IMR-90 (cell line): Measurements from ENCODE around the gene EIF2S2. TPM values are rescaled to one million over a fixed set of nuclear protein-coding genes. Genes with fewer than 3 reads are reported as not detected.

ENCODE experiments used
- ATAC-seq: fragments of 200-7000 bp; cut with Tn5 transposase; 2 replicates; pipeline ENCODE4 v1.9.1; 2020; ENCODE audit warnings: low read depth, mild to moderate bottlenecking, moderate library complexity
- BruUV-seq: library from RNA; stranded (reverse); fragments of 400-500 nt; replicated peaks from 2 replicates; lab custom pipeline; 2021; lab: Mats Ljungman, UMichigan
- CTCF ChIA-PET: fragments of 300-600 bp; formaldehyde crosslinking; extraction: SDS; loops from one replicate; lab custom pipeline; 2021; ENCODE audit warnings: antibody characterized with exemption; lab: Yijun Ruan, JAX
- POLR2A ChIA-PET: fragments of 300-600 bp; sonication (Branson Sonifier 250); formaldehyde crosslinking; loops from one replicate; lab custom pipeline; 2022; ENCODE audit warnings: antibody characterized with exemption; ENCODE audit not compliant: unreplicated experiment; lab: Charles Lee
- DNase-seq: peaks from one replicate; pipeline ENCODE4 v3.0.0; 2013
- H2AFZ ChIP-seq: replicated peaks from 2 replicates; pipeline ENCODE3; 2013; ENCODE audit warnings: low read length, mild to moderate bottlenecking; ENCODE audit not compliant: poor library complexity
- H2AK5ac ChIP-seq: 2 replicates; pipeline ENCODE4 v1.6.1; 2013; ENCODE audit warnings: low read depth, low read length, inconsistent platforms
- H2AK9ac ChIP-seq: replicated peaks from 2 replicates; pipeline ENCODE3; 2013; ENCODE audit warnings: mild to moderate bottlenecking, low read depth, low read length, moderate library complexity; ENCODE audit not compliant: poor library complexity
- H2BK120ac ChIP-seq: 2 replicates; pipeline ENCODE4 v1.6.1; 2013; ENCODE audit warnings: low read depth, low read length, inconsistent platforms
- H2BK15ac ChIP-seq: 3 replicates; pipeline ENCODE4 v1.6.1; 2013; ENCODE audit warnings: low read depth, low read length, inconsistent platforms
- H2BK20ac ChIP-seq: 2 replicates; pipeline ENCODE4 v1.6.1; 2013; ENCODE audit warnings: low read depth, mild to moderate bottlenecking, inconsistent platforms, low read length, moderate library complexity
- H2BK5ac ChIP-seq: 2 replicates; pipeline ENCODE4 v1.6.1; 2013; ENCODE audit warnings: mild to moderate bottlenecking, low read depth, low read length, inconsistent platforms; ENCODE audit not compliant: poor library complexity, severe bottlenecking
- H3K14ac ChIP-seq: replicated peaks from 2 replicates; pipeline ENCODE4 v1.6.1; 2013; ENCODE audit warnings: low read depth, low read length, inconsistent platforms
- H3K18ac ChIP-seq: 2 replicates; pipeline ENCODE4 v1.6.1; 2013; ENCODE audit warnings: low read depth, low read length, control low read depth
- H3K23ac ChIP-seq: 2 replicates; pipeline ENCODE4 v1.6.1; 2013; ENCODE audit warnings: low read depth, low read length, inconsistent platforms
- H3K27ac ChIP-seq: 2 replicates; pipeline ENCODE4 v1.5.1; 2013; ENCODE audit warnings: mild to moderate bottlenecking, control low read depth, low read length; ENCODE audit not compliant: insufficient read depth
- H3K27me3 ChIP-seq: 2 replicates; pipeline ENCODE4 v1.6.1; 2013; ENCODE audit warnings: low read length; ENCODE audit not compliant: control insufficient read depth, insufficient read depth
- H3K36me3 ChIP-seq: 2 replicates; pipeline ENCODE4 v1.6.1; 2013; ENCODE audit warnings: low read length, mixed read lengths; ENCODE audit not compliant: control insufficient read depth, insufficient read depth
- H3K4ac ChIP-seq: 2 replicates; pipeline ENCODE4 v1.6.1; 2013; ENCODE audit warnings: low read depth, low read length, inconsistent platforms
- H3K4me1 ChIP-seq: 2 replicates; pipeline ENCODE4 v1.6.1; 2013; ENCODE audit warnings: low read length, mixed read lengths; ENCODE audit not compliant: control insufficient read depth, insufficient read depth
- H3K4me2 ChIP-seq: 2 replicates; pipeline ENCODE4 v1.6.1; 2013; ENCODE audit warnings: low read depth, mild to moderate bottlenecking, control low read depth, low read length, moderate library complexity
- H3K4me3 ChIP-seq: 2 replicates; pipeline ENCODE4 v1.5.1; 2013; ENCODE audit warnings: low read depth, mild to moderate bottlenecking, control low read depth, low read length, moderate library complexity; ENCODE audit not compliant: insufficient read depth
- H3K56ac ChIP-seq: 2 replicates; pipeline ENCODE4 v1.6.1; 2013; ENCODE audit warnings: low read length, inconsistent platforms; ENCODE audit not compliant: insufficient read depth; ENCODE audit errors: extremely low read depth
- H3K79me1 ChIP-seq, 2 experiments: 2 replicates each; pipeline ENCODE4 v1.6.1; 2013; ENCODE audit warnings: low read length in 2 of 2, inconsistent platforms in 1 of 2, low read depth in 1 of 2
- H3K9ac ChIP-seq: 2 replicates; pipeline ENCODE4 v1.6.1; 2013; ENCODE audit warnings: low read depth, low read length, control low read depth
- H3K9me1 ChIP-seq: 2 replicates; pipeline ENCODE4 v1.6.1; 2013; ENCODE audit warnings: low read length, inconsistent platforms; ENCODE audit not compliant: insufficient read depth
- H3K9me3 ChIP-seq: 2 replicates; pipeline ENCODE4 v1.6.1; 2013; ENCODE audit warnings: low read length; ENCODE audit not compliant: control insufficient read depth, insufficient read depth
- H4K20me1 ChIP-seq: 2 replicates; pipeline ENCODE4 v1.6.1; 2013; ENCODE audit warnings: low read length, inconsistent platforms; ENCODE audit not compliant: insufficient read depth
- H4K5ac ChIP-seq: 2 replicates; pipeline ENCODE4 v1.6.1; 2013; ENCODE audit warnings: mild to moderate bottlenecking, low read depth, low read length, control low read depth
- H4K8ac ChIP-seq, 2 experiments: 2 replicates each; pipeline ENCODE4 v1.6.1; 2013; ENCODE audit warnings: low read depth in 2 of 2, low read length in 2 of 2, control low read depth in 1 of 2, inconsistent platforms in 1 of 2
- H4K91ac ChIP-seq: 2 replicates; pipeline ENCODE4 v1.6.1; 2013; ENCODE audit warnings: low read depth, low read length, inconsistent platforms; ENCODE audit not compliant: insufficient read depth
- CHD1 ChIP-seq: IDR thresholded peaks from 2 replicates; pipeline ENCODE4 v1.6.1; 2012; ENCODE audit warnings: low read depth, low read length, improper control_type of control experiment
- MXI1 ChIP-seq: IDR thresholded peaks from 2 replicates; pipeline ENCODE4 v1.6.1; 2012; ENCODE audit warnings: low read depth, mild to moderate bottlenecking, low read length, moderate library complexity, borderline replicate concordance
- POLR2A ChIP-seq: IDR thresholded peaks from 2 replicates; pipeline ENCODE4 v1.6.1; 2012; ENCODE audit warnings: mild to moderate bottlenecking, low read depth, low read length
- RCOR1 ChIP-seq: IDR thresholded peaks from 2 replicates; pipeline ENCODE4 v1.6.1; 2012; ENCODE audit warnings: mild to moderate bottlenecking, low read length, improper control_type of control experiment; ENCODE audit not compliant: insufficient replicate concordance
- RFX5 ChIP-seq: IDR thresholded peaks from 2 replicates; pipeline ENCODE4 v1.8.0; 2012; ENCODE audit warnings: low read depth, mild to moderate bottlenecking, low read length, moderate library complexity
- USF2 ChIP-seq: fragments of 150-350 bp; IDR thresholded peaks from 2 replicates; pipeline ENCODE4 v1.6.1; 2017; ENCODE audit warnings: mild to moderate bottlenecking, antibody characterized with exemption, low read length, low read depth
- WGBS, 2 experiments: methylation state at CpG; one replicate each; pipeline versions ENCODE4 v1.1.5 to v1.1.7; 2013; ENCODE audit warnings: missing lambda C conversion rate in 2 of 2; ENCODE audit not compliant: insufficient read length in 1 of 2; ENCODE audit errors: extremely low coverage in 2 of 2; 5-methylcytosine and 5-hydroxymethylcytosine counted together
- dilution Hi-C: fragments of 300-500 bp; cut with HindIII; formaldehyde crosslinking; loops from one replicate; pipeline ENCODE4 v1.14.3; 2018; ENCODE audit warnings: low sequenced_read_pairs; ENCODE audit not compliant: unreplicated experiment
- in situ Hi-C: fragments of 300-500 bp; cut with MboI; formaldehyde crosslinking; loops from 3 replicates; pipeline ENCODE4 v1.14.3; 2019; ENCODE audit warnings: low sequenced_read_pairs, inconsistent platforms, mixed read lengths
- intact Hi-C: fragments of 100-400 bp; cut with micrococcal nuclease; formaldehyde crosslinking; loops from 2 replicates; pipeline ENCODE4 v1.10.0; 2022
- polyA plus RNA-seq, 3 experiments: library from polyadenylated mRNA; depleted of rRNA; stranded (reverse); fragments of >200 nt; gene quantifications; 2 replicates each; pipeline ENCODE4 v1.2.3, GENCODE V29; 2012; ENCODE audit warnings: low replicate concordance in 1 of 3
- total RNA-seq: library from RNA; depleted of rRNA; stranded (reverse); fragments of >200 nt; gene quantifications from 2 replicates; pipeline ENCODE4 v1.2.3, GENCODE V29; 2012
- TF ChIP-seq, protein P1 (sequence below): fragments of 150-350 bp; IDR thresholded peaks from 2 replicates; pipeline ENCODE4 v1.6.1; 2016; ENCODE audit warnings: low read depth, mild to moderate bottlenecking, low read length, moderate library complexity, borderline replicate concordance
- TF ChIP-seq, protein P2 (sequence below): conservative IDR thresholded peaks from 2 replicates; pipeline ENCODE4 v1.5.1; 2012; ENCODE audit warnings: mild to moderate bottlenecking, low read depth, low read length, improper control_type of control experiment

Gene EIF2S2
- total and polyA plus RNA-seq, 2 of the 4 experiments (the other 2 are of a cell fraction) = 61.7 to 66.9 TPM

DNA sequence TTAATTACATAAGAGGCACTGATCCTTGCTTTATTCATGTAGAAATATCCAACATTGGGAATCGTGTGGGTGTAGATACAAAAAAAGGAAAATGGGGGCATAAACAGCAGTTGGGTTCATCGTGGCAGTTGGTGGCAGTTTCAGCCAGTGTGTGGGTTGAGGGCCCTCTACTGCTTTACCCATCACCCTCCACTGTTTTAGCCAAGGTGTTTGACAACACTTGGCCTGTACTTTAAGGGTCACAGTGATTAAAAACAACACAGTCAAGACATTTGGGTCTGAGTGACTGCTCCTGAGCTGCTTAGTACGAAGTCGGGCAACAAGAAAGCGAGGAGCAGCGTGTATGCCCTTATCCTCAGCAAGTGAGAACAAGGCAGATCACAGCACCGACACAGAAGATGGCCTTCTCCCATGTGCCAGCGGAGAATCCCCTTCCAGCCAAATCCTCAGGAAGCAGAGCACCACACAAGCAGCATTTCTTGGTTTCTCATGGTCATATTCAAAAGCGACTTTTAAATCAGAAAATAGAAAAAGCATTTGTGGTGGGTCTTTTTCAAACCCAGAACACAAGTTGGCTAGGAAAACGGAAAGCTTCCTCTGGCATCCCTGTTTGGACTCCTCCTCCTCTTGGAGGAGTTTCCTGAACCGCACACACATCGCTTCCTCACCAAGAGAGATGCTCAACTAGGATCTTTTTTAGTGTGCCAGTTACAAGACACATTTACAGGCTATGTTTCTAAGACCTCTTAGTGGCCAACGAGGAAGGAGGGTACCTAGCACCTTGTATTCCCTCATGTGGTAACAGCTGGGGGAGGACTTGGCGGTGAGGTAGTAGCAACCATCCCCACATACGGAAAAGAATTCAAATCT, 23.5 kb downstream of the EIF2S2 start:
- CTCF ChIA-PET = no interaction called here
- 100% methylated on average over 4 of the region's 15 CpGs; no CpG with 5 or more reads in 1 of the 2 experiments for WGBS, 2 experiments
- no peak overlapping the region for H3K4me3 ChIP-seq
- H3K23ac ChIP-seq = no peak overlapping the region
- H4K8ac ChIP-seq = no peak overlapping the region
- H2BK15ac ChIP-seq = no peak overlapping the region
- no peak overlapping the region for H2BK20ac ChIP-seq
- in situ Hi-C loops = no loop called here
- peaks cover 79% of the 10 kb centered on the region for H4K20me1 ChIP-seq
- no peak overlapping the region for H3K27ac ChIP-seq
- no peak overlapping the region for H3K4me2 ChIP-seq
- ATAC-seq (no peak), DNase-seq (no peak)
- H3K27me3 ChIP-seq = no peaks in the 10 kb centered on the region
- no peak overlapping the region for H2BK120ac ChIP-seq
- no peak overlapping the region for H3K4ac ChIP-seq
- intact Hi-C loops = no loop called here
- H3K79me1 ChIP-seq = peaks cover 48 to 76% of the 10 kb centered on the region in 2 experiments
- TF ChIP-seq, protein P1, sequence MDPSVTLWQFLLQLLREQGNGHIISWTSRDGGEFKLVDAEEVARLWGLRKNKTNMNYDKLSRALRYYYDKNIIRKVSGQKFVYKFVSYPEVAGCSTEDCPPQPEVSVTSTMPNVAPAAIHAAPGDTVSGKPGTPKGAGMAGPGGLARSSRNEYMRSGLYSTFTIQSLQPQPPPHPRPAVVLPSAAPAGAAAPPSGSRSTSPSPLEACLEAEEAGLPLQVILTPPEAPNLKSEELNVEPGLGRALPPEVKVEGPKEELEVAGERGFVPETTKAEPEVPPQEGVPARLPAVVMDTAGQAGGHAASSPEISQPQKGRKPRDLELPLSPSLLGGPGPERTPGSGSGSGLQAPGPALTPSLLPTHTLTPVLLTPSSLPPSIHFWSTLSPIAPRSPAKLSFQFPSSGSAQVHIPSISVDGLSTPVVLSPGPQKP = no peak
- TF ChIP-seq MXI1 (no peak), CHD1 (no peak), RFX5 (no peak), POLR2A (no peak), USF2 (no peak), RCOR1 (no peak)
- TF ChIP-seq, protein P2, sequence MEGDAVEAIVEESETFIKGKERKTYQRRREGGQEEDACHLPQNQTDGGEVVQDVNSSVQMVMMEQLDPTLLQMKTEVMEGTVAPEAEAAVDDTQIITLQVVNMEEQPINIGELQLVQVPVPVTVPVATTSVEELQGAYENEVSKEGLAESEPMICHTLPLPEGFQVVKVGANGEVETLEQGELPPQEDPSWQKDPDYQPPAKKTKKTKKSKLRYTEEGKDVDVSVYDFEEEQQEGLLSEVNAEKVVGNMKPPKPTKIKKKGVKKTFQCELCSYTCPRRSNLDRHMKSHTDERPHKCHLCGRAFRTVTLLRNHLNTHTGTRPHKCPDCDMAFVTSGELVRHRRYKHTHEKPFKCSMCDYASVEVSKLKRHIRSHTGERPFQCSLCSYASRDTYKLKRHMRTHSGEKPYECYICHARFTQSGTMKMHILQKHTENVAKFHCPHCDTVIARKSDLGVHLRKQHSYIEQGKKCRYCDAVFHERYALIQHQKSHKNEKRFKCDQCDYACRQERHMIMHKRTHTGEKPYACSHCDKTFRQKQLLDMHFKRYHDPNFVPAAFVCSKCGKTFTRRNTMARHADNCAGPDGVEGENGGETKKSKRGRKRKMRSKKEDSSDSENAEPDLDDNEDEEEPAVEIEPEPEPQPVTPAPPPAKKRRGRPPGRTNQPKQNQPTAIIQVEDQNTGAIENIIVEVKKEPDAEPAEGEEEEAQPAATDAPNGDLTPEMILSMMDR = no peak
- H3K9me3 ChIP-seq = no peaks in the 10 kb centered on the region
- H2AFZ ChIP-seq = no peak overlapping the region
- H3K4me1 ChIP-seq = no peaks in the 10 kb centered on the region
- dilution Hi-C loops = no loop called here
- H4K91ac ChIP-seq = no peak overlapping the region
- H3K14ac ChIP-seq = no peak overlapping the region; the same call in 1 of the 2 replicates
- H4K5ac ChIP-seq = no peak overlapping the region
- POLR2A ChIA-PET = no interaction called here
- no peak overlapping the region for H2AK9ac ChIP-seq
- H3K36me3 ChIP-seq = peaks cover 63% of the 10 kb centered on the region
- H3K9ac ChIP-seq = no peak overlapping the region
- H2AK5ac ChIP-seq = no peak overlapping the region
- no TSS peak for BruUV-seq
- H3K18ac ChIP-seq = no peak overlapping the region
- H3K56ac ChIP-seq = no peak overlapping the region
- no peak overlapping the region for H2BK5ac ChIP-seq
- H3K9me1 ChIP-seq = peaks cover 17% of the 10 kb centered on the region
